Measurements from ENCODE around the gene RNF5.

The RNF5 gene

DNA sequence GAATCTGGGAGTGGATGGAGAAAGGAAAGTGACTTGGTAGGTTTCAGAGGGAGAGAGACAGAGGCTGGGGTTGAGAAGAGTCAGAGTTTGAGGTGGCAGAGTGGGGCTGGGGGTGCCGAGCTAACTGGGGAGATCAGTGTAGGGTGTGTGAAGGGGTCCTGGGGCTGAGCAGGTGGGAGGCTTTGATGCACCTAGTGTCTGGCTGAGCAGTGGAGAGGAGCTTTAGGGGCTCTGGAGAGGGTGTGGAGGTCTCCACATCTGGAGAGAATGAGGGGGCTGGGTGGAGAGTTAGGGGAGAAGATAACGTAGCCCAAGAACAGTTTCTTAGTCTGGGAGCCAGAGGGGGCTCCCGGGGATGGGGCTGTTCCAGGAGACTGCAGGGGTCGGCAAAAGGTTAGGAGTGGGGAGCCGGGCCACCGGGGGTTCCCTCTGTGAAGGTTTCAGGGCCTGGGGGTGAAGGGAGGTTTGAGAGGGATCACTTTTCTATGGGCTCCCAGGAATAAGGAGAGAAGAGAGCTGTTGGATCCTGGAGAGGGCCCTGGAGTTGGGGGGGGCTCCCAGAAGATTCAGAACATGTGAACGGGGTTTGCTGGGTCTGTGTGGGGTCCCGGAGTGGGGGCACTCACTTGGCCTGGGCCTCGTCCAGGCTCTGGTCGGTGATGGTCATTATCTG, 11.0 kb downstream of the RNF5 start:
- peaks cover 23% of the 10 kb centered on the region; the same call in 1 of the 2 replicates for H3K36me3 ChIP-seq (ENCODE audit: insufficient read depth, low read length)
- no peaks in the 10 kb centered on the region for H3K79me2 ChIP-seq (ENCODE audit: insufficient read depth, low read length)
- no peak overlapping the region for H2AFZ ChIP-seq (ENCODE audit: low read length)
- no peaks in the 10 kb centered on the region for H3K27me3 ChIP-seq (ENCODE audit: insufficient read depth, low read length)
- peak overlapping the region; percentile 86 for H3K9ac ChIP-seq (ENCODE audit: low read length)
- peaks cover 41% of the 10 kb centered on the region for H3K4me1 ChIP-seq (ENCODE audit: insufficient read depth, low read length, severe bottlenecking)
- peak overlapping the region; percentile 88 for H3K27ac ChIP-seq (ENCODE audit: low read depth, low read length, poor library complexity, severe bottlenecking)
- TF ChIP-seq, protein P1, sequence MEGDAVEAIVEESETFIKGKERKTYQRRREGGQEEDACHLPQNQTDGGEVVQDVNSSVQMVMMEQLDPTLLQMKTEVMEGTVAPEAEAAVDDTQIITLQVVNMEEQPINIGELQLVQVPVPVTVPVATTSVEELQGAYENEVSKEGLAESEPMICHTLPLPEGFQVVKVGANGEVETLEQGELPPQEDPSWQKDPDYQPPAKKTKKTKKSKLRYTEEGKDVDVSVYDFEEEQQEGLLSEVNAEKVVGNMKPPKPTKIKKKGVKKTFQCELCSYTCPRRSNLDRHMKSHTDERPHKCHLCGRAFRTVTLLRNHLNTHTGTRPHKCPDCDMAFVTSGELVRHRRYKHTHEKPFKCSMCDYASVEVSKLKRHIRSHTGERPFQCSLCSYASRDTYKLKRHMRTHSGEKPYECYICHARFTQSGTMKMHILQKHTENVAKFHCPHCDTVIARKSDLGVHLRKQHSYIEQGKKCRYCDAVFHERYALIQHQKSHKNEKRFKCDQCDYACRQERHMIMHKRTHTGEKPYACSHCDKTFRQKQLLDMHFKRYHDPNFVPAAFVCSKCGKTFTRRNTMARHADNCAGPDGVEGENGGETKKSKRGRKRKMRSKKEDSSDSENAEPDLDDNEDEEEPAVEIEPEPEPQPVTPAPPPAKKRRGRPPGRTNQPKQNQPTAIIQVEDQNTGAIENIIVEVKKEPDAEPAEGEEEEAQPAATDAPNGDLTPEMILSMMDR (IDR thresholded peaks at IDR 0.05; ENCODE audit: low read length) = no peak
- TF ChIP-seq EZH2 (IDR thresholded peaks at IDR 0.05; ENCODE audit: borderline replicate concordance, low read length) = no peak
- peak overlapping the region; percentile 73 for H3K4me3 ChIP-seq (ENCODE audit: low read depth, low read length, poor library complexity, severe bottlenecking)
- no peaks in the 10 kb centered on the region for H3K9me3 ChIP-seq (ENCODE audit: low read length)
- no peaks in the 10 kb centered on the region for H3K9me2 ChIP-seq (ENCODE audit: low read depth, low read length)
- H3K4me2 ChIP-seq (ENCODE audit: low read length) = peak overlapping the region; percentile 86
- H4K20me1 ChIP-seq (ENCODE audit: insufficient read depth, low read length) = no peaks in the 10 kb centered on the region
- 0 out of 2 replicates have a peak, but pooled peaks cover 3% of the 10 kb centered on the region for H3F3A ChIP-seq (ENCODE audit: insufficient read depth, low read length)

DNA sequence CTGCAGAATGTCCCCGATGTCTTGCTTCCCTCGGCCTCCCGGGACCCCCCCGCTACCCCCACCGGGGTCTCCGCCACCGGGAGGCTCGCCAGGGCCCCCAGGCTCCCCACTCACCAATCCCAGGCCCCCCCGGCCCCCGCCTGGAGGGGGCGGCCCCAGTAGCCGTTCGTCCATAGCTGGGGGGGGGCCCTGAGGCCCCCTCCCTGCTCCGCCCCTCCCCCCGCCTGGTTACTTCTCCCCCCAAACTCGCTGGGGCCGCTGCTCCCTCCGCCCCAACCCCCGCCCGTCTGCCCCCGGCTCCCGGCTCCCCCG, 11.5 kb downstream of the RNF5 start:
- Histone ChIP-seq H3K79me2 (ENCODE audit: insufficient read depth, low read length) (no peaks in the 10 kb centered on the region), H3K9me2 (ENCODE audit: low read depth, low read length) (no peaks in the 10 kb centered on the region), H3K9me3 (ENCODE audit: low read length) (no peaks in the 10 kb centered on the region), H3F3A (ENCODE audit: insufficient read depth, low read length) (0 out of 2 replicates have a peak, but pooled peaks cover 3% of the 10 kb centered on the region), H3K27me3 (ENCODE audit: insufficient read depth, low read length) (no peaks in the 10 kb centered on the region), H3K9ac (ENCODE audit: low read length) (peak overlapping the region; percentile 86), H2AFZ (ENCODE audit: low read length) (no peak overlapping the region), H4K20me1 (ENCODE audit: insufficient read depth, low read length) (no peaks in the 10 kb centered on the region), H3K4me2 (ENCODE audit: low read length) (peak overlapping the region; percentile 86), H3K36me3 (ENCODE audit: insufficient read depth, low read length) (peaks cover 23% of the 10 kb centered on the region; the same call in 1 of the 2 replicates), H3K27ac (ENCODE audit: low read depth, low read length, poor library complexity, severe bottlenecking) (peak overlapping the region; percentile 88), H3K4me1 (ENCODE audit: insufficient read depth, low read length, severe bottlenecking) (peaks cover 44% of the 10 kb centered on the region), H3K4me3 (ENCODE audit: low read depth, low read length, poor library complexity, severe bottlenecking) (peak overlapping the region; percentile 73)
- TF ChIP-seq EZH2 (IDR thresholded peaks at IDR 0.05; ENCODE audit: borderline replicate concordance, low read length) = no peak
- TF ChIP-seq, protein P1 (IDR thresholded peaks at IDR 0.05; ENCODE audit: low read length) = no peak

DNA sequence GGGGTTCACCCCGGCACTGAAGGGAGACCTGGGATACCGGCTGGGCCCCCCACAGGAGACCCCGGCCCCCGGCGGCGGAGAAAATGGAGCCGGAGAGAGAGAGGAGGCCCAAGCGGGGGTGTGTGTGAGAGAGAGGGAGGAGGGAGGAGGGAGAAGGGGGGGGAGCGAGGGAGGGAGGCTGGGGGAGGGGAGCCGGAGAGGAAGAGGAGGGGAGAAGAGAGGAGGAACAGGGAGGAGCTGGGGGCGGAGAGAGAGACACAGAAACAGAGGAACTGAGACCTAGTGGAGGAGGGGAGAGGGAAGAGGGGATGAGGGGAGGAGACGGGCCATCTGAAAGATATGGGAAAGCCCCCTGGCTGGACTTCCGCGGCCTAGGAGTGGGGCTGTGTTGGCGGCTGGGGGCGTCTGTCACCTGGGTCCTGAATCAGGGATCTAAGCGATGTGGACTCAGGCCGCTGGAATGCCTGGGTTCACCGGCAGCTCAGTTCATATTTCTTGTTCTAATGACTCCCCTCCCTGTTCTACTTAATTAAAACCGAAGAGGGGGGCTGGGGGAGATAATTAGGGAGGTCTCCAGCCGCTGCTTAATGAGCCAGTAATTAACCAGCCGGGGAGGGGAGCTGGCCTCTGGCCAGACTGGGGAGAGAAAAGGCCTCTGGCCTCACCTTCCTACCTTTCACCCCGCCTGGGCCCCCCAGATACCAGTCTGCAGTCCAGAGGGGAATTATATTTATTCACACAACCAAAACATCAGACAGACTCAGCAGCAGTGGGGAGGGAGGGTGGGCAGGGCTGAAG, 12.0 kb downstream of the RNF5 start, which contains the start of gene PBX2:
TSS of gene PBX2 (minus strand) at position 149 of the 798 bp plus-strand sequence. CDS start 287 bp downstream, outside the sequence.
- H3F3A ChIP-seq (ENCODE audit: insufficient read depth, low read length) = 0 out of 2 replicates have a peak, but pooled peaks cover 3% of the 10 kb centered on the region
- peak within 1 kb of the TSS; percentile 73 for H3K4me3 ChIP-seq (ENCODE audit: low read depth, low read length, poor library complexity, severe bottlenecking)
- H3K79me2 ChIP-seq (ENCODE audit: insufficient read depth, low read length) = no peaks in the 10 kb centered on the region
- peak within 1 kb of the TSS; percentile 86 for H3K9ac ChIP-seq (ENCODE audit: low read length)
- peaks cover 23% of the 10 kb centered on the region; the same call in 1 of the 2 replicates for H3K36me3 ChIP-seq (ENCODE audit: insufficient read depth, low read length)
- H2AFZ ChIP-seq (ENCODE audit: low read length) = no peak within 1 kb of the TSS
- no peaks in the 10 kb centered on the region for H3K9me2 ChIP-seq (ENCODE audit: low read depth, low read length)
- peak within 1 kb of the TSS; percentile 88 for H3K27ac ChIP-seq (ENCODE audit: low read depth, low read length, poor library complexity, severe bottlenecking)
- peaks cover 49% of the 10 kb centered on the region for H3K4me1 ChIP-seq (ENCODE audit: insufficient read depth, low read length, severe bottlenecking)
- TF ChIP-seq EZH2 (IDR thresholded peaks at IDR 0.05; ENCODE audit: borderline replicate concordance, low read length) = no peak
- TF ChIP-seq, protein P1 (IDR thresholded peaks at IDR 0.05; ENCODE audit: low read length) = no peak
- H4K20me1 ChIP-seq (ENCODE audit: insufficient read depth, low read length) = no peaks in the 10 kb centered on the region
- H3K27me3 ChIP-seq (ENCODE audit: insufficient read depth, low read length) = no peaks in the 10 kb centered on the region
- H3K9me3 ChIP-seq (ENCODE audit: low read length) = no peaks in the 10 kb centered on the region
- peak within 1 kb of the TSS; percentile 86 for H3K4me2 ChIP-seq (ENCODE audit: low read length)
